Cerebellar cortex (tissue), 1 donor: Measurements from ENCODE around the gene ACSM6.
"Not testable (repeated sequence)": the region's sequence is repeated elsewhere in the genome, so short reads cannot be mapped to it uniquely, and the experiment has no call there.

ENCODE experiments used
- DNase-seq: peaks from one replicate; pipeline ENCODE4 v3.0.0-alpha.2; 2015; ENCODE audit warnings: low spot score

ACSM6 gene, protein sequence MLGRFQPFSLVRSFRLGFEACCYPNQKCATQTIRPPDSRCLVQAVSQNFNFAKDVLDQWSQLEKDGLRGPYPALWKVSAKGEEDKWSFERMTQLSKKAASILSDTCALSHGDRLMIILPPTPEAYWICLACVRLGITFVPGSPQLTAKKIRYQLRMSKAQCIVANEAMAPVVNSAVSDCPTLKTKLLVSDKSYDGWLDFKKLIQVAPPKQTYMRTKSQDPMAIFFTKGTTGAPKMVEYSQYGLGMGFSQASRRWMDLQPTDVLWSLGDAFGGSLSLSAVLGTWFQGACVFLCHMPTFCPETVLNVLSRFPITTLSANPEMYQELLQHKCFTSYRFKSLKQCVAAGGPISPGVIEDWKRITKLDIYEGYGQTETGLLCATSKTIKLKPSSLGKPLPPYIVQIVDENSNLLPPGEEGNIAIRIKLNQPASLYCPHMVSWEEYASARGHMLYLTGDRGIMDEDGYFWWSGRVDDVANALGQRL

DNA sequence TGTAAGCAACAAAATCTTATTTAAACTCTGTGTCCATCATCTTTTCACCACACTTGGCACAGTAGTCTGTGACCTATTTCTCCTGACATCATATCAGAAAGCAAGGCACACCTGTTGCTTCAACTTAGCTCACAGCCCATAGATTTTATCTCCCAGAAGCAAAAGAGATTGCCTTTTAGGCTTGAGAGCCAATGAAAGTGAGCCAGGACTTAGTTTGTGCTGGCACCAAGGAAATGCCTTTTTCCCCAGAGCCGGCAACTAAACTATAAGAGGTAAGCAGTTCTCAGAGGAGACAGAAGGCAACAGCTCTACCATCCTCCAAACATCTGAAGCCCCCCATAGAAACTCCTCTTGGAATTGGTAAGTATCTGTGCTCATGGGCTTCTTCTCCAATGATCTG is at the start of gene ACSM6:
TSS of gene ACSM6 (plus strand) at position 295 of the 400 bp plus-strand sequence. CDS start 248 bp downstream, outside the sequence.
- DNase-seq, result no peak

DNA sequence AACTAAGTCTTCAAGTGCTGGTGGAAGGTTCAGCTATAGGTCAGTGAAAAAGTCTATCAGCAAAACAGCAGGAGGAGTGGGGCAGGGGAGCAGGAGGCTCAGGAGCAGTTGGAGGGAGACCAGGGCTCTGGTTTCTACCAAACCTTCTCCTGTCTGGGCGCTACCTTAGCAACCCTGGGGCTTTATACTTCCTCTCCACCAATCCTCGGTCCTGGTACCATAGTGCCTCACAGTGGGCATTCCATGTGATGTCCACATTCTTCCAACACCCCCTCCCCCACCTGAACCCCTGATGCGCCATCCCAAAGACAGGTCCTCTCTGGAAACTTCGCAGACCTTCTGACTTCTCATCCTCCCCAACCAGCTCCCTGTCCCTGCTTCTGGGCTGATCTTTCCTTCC is 25.3 kb upstream of the ACSM6 start:
- no peak for DNase-seq

DNA sequence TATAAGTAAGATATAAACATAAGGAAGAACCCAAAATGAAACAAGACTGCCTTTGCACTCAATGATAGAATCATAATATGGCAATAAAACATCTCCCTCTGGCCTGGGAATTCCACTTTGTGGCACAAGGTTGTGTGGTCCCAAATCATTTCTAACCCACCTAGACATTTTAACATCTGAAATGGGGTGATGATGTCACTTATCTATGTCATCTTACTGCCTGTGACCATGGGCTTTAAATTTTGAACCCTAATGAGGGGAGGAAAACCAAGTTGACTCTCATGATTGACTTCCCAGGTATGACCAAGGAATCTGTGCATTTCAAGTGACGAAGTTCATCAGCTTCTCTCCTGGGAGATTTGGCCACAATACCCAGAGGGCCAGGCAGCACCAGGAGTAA is 24.5 kb upstream of the ACSM6 start:
- DNase-seq, result no peak

DNA sequence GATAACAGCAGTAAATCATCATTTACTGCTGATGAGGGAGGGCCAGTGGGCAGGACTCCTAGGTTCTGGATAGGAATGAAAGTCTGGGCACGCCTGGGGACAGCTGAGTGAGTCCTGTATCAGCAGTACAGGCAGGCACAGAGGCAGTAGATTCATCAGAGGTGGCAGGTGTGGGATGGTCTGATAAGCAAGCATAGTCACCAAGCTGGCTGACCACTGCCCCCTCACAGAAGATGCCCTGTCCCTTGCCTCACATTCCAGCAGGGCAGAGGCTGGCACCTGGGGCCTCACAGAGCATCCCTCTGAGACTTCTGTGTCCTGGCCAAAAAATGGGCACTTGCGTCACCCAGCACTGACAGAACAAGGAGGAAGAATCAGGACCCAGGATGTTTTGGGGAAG is 23.2 kb upstream of the ACSM6 start:
- DNase-seq, result no peak

DNA sequence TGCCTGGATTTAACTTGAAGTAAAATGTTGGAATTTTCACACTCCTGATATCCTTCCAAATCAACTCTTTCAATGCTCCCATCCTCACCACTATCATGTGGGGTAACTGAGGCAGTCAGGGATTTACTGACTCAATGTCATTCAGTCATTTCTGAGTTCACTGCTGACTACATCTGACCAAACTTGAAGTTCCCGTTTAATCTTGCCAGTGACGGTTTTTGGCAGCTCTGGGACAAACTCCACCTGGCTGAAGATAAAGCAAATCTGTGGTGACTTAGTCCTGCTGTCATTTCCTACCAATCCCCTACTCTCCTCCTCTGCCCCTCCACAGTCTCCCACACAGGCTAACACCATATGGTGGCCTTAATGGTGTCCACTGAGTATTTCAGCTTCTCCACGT is 22.7 kb upstream of the ACSM6 start:
- no peak for DNase-seq

DNA sequence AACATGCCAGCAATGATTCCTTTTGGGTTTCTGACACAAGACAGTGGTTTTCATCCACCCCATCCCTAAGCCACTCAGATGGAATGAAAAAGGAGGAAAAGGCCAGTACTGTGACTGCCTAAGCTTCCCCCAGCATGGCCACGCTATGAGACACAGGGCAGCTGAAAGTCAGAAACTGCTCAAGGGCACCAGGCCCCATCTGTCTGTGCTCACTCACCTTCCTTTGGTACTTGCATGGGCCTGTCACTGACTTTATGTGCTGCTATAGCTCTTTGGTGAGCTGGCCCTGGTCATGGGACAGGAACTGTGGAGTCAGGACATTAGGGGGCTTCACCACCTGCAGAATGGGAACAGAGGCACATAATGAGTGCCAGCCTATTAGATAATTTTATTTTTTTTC is 21.2 kb upstream of the ACSM6 start:
- no peak for DNase-seq

DNA sequence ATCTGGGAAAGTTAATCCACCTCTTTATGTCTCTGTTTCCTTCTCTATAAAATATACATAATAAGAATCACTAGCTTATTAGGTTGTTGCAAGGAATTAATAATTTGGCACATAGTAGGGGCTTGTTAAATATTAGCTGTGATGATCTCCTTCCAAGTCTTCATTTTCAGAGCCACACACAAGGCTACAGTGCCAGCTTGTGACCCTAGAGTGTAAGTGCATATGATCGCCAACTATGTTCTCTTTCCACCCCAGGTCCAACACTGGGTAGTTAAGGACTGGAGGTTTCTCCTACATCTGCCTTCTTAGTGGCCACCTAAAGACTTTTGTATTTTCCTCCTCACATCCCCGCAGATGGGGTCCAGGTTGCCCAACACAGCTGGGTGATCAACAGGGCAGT is 17.9 kb upstream of the ACSM6 start:
- DNase-seq, result no peak

DNA sequence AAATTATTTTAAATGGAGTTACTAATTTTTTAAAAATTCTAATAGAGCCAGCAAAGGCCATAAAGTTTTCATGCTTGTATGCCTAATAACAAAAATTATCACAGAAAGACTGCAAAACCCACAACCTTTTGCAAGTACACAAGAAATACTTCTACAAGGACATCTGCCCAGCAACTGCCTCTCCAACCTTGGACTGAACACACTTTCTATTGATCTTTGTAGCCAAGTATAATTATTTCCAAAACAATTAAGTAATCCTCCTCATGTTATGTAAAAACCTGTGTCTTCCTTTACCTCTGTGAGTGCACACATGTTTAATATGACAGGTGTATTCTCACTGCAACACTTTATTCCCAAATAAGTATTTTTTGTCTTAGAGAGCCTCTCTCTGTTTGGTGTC is 16.6 kb upstream of the ACSM6 start:
- no peak for DNase-seq

DNA sequence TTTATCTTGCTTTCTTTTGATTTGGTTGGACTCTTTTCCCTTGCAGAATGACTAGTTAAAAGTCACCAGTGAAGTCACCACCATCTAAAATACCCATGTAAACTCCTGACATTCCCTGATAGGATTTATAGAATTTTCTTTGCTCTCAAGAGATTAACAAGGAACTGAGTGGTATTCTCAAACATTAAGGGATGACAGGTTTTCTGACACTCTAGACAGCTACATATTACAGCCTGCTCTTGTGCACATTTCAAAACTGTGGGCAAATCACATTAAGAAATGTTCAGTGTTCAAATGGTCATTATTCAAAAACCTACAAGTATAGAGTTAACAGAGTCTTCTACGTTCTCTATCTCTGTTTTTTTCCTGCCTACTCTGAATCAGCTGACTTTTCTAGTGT is 15.8 kb upstream of the ACSM6 start:
- no peak for DNase-seq

DNA sequence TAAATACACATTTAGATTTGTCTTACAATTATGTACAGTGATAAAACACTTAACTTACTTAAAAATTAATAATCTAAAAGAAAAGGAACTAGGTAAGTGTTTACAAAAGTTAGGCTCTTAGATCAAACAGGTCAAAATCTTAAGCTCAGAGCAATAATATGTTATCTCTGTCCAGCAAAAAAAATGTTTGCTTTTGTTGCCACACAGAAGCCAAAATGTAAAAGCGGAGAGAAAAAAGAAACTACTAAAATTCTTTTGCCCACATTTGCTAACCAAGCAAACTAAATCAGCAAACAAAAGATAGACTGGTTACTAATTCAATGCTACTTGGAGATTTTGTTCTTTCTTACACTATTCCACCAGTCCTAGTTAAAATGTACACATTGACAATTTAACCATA is 15.2 kb upstream of the ACSM6 start:
- no peak for DNase-seq

DNA sequence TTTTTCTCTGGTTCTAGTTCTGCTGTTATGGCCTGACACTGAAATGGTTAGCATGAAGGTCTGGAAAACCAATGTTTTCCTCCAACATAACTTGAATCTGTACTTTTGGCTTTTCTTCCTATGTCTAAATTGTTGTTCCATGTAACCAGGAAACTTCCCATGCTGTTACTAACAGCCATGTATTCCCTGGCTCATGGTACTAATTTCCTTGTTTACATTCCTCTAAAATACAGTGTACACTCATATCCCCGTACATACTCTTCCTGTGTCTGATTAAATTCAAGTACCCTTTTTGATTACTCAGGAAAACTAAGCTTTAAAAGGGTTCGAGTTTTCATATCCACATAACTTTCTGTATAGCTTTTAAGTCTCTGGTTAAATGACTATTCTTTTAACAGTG is 12.3 kb upstream of the ACSM6 start:
- DNase-seq, result no peak

DNA sequence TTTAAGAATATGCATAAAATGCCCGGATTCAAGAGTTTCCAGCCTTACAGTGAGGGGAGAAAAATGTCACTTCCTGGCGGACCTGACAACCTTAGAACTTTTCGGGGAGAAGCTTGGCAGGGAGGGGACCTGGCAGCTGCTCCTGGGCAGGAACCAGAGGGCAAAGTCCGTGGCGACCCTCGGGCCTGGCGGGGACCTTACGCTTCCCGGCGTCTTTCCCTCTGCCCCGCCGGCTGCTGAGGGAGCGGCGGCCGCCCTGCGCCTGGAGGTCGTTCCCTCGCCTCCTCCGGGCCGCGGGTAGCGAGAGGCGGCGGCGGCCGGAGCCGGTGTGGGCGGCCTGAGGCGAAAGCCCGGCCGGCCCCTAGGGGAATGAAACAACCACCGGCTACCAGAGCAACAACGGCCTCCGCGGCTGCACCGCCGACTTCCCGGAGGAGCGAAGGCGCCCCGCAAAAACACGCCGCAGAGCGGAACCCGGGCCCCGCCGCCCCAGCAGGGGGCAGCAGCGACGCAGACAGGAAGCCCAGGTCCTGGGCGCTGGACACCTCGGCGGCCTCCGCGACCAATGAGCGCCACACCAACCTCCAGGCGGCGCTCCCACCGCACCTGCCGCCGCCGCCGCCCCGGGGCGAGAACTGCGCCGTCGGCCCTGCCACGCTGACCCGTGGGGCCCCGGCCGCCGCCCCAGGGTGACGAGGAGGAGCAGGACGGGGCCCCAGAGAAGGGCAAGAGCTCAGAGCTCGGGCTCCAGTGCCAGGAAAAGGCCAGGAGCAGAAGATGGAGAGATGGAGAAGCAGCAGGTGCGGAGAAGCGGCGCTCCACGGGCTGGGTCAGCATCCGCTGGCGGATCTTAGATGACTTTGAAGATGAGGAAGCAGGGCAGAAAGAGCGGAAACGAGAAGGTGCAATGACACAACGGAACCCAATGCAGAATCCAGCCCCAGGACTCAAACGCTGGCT is 10.5 kb upstream of the ACSM6 start:
- peak; percentile 63 for DNase-seq

DNA sequence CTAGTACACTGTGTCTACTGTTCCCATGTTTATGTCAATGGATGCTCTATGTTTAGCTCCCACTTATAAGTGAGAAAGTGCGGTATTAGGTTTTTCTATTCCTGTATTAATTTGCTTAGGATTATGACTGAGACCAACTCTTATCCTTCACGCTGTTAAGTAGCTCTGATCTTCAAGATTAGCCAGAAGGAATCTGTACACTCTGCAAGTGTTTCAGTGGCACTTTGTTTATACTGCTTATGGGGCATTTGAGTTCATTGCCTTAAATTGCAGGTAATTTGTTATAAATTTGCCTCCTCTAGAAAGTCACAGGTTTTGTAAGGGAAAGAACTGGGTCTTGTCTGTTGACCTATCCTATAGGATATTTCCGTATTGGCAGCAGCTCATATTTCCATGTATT is 6.4 kb upstream of the ACSM6 start:
- no peak for DNase-seq

DNA sequence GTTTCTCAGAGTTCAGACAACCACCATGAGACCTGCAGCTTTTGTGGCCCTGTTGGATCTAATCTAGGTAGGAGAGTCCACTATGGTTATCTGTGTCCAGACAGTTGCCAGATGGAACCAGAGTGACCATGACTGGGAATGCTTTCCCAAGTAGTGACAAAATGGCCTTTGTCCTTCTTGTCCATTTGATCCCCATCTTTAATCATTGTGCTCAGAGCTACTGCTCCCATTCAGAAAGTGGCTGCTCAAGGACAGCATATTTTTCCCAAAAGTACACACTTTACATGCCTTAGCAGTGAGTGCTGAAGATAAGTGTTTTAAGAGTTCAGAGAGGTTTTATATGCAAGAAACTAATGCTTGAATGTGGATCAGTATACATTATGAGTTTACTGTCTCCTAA is 5.4 kb upstream of the ACSM6 start:
- DNase-seq, result no peak

DNA sequence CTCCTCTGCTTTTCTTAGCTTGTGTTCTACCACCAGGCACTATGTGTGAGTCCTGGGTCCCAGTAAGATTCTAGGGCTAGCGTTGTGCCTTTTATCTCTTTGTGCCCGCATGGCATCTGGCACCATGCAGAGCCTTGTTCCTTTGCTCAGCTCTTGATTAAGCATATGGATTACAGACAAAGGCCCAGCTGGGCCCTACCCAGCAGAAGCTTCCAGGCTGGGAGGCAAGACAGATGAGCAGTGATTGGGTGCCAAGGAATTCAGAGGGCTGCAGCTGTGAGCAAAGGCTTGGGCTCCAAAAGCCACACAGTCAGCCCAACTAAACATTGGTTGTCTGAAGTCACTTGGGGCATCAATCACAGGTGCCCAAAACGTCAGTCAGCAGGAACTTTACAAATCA is 2.0 kb downstream of the ACSM6 start:
- no peak for DNase-seq

DNA sequence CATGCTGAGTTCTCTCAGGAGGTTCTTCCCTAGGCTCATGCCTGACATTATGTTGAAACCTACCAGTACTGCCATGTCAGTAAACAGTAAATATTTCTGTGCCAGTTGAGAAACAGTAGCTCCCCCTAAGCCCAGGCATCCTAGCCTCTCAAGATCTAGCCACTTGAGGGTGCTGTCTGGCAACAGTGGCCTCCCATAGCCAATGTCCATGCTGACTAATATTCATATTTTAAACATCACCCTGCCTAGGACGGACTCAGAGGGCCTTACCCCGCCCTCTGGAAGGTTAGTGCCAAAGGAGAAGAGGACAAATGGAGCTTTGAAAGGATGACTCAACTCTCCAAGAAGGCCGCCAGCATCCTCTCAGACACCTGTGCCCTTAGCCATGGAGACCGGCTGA is 7.7 kb downstream of the ACSM6 start:
- DNase-seq, result no peak

DNA sequence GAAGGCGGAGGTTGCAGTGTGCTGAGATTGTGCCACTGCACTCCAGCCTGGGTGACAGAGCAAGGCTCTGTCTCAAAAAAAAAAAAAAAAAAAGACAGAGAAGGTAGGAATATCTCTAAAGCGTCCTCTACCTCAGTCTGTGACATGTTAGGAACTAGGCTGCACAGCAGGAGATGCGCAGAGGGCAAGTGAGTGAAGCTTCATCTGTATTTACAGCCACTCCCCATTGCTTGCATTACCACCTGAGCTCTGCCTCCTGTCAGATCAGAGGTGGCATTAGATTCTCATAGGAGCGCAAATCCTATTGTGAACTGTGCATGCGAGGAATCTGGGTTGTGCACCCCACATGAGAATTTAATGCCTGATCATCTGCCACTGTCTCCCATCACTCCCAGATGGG is 8.8 kb downstream of the ACSM6 start:
- not testable (repeated sequence) for DNase-seq

DNA sequence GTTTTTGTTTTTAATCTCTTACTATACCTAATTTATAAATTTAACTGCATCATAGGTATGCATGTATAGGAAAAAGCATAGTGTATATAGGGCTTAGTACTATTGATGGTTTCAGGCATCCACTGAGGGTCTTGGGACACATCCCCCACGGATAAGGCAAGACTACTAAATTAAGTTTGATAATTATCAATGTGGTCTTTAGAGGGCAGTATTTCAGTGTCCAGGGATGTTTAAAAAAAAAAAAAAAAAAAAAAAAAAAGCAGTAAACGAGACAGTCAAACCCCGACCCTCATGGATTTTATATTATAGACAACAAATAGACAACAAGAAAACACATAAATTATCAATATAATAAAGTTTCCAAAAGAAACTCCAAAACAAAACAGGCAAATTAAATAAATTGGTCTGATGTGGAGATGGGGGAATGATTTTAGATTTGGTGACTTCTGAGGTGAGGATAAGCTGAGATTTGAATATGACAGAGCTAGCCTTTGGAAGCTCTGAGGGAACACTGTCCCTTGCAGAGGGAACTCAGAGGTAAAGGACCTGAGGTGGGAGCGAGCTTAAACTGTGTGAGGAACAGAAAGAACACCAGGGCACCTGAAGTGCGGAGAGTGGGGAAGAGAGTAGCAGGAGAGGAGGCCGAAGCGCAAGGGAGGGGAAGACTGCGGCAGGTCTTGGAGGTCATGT is 14.8 kb downstream of the ACSM6 start:
- DNase-seq, result no peak

DNA sequence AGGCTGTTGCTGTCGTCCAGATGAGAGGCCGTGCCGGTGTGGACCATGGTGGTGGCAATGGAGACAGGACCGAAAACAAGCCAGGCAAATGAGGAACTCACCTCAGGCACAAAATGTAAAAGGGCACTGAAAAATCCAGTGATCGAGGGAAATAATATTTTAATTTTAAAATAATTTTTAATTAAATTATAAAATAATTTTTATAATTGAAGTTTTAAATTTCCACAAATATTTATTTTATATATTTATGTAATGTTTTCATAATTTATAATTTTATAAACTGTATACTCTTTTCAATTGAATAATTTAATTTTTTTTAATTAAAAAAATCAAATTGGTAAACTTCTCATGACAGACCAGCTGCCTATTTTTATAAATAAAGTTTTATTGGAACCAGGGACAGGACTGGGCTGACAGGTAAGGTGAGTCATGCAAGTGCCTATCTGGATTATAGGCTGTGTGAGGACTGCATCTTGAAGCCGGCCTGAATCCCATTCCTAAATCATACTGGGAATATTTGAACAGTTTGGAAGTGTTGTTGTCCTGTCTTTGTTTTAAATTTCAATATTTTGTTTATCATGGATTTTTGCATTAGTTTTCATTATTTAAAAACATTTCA is 15.6 kb downstream of the ACSM6 start:
- DNase-seq, result no peak

DNA sequence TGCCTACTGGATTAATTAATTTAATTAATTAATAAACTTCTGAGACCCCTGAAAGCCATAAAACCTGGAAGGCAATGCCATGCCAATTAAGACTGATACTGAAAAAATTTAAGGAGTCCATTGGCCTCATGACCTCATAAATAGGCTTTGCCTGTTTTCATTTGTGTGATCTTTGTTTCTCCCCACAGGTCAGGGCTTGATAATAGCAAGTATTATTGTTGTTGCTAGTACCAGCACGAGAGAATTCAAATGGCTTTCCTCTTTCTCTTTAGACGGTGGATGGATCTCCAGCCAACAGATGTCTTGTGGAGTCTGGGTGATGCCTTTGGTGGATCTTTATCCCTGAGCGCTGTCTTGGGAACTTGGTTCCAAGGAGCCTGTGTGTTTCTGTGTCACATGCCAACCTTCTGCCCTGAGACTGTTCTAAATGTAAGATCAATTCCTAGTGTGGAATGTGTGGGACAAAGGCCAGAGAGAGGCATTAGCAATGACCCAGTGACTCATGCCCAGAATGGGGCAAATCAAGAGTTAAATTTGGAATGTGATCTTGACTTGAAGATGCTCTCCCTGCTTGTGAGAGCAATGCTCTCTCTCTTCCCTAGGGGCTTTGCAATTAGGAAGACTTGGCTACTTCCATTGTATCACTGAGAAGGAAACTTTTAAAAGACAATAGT is 17.7 kb downstream of the ACSM6 start:
- no peak for DNase-seq

DNA sequence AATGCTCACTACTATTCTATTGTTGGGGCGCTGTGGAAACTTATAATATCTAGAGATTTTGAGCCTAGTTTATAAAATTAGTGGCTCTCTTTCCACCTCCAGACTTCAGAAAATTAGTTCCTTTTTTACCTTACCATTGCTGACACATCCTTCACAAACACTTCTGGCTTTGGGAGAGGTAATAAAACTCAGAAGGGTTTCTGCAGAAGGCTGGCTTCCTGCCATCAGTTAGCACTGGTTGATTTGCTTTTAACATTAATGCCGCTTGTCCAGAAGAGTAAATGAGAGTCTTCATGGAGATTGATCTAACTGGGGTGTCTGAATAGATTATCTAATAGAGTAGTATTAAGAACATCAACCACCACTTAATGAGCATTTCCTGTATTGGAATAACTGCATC is 20.3 kb downstream of the ACSM6 start:
- DNase-seq, result no peak
